Stimulated activated CD8-positive, alpha-beta memory T cell treated with anti-CD3 and anti-CD28 coated beads, Interleukin-15, amount 100 ng/mL, for 1 hour (primary cell): ENCODE measurements around the gene KCNMA1.
"Not testable (repeated sequence)": the region's sequence is repeated elsewhere in the genome, so short reads cannot be mapped to it uniquely, and the experiment has no call there.

Source experiments
- DNase-seq: peaks from one replicate; pipeline ENCODE4 v3.0.0-alpha.2; 2020; ENCODE audit warnings: low read depth

The KCNMA1 gene

DNA sequence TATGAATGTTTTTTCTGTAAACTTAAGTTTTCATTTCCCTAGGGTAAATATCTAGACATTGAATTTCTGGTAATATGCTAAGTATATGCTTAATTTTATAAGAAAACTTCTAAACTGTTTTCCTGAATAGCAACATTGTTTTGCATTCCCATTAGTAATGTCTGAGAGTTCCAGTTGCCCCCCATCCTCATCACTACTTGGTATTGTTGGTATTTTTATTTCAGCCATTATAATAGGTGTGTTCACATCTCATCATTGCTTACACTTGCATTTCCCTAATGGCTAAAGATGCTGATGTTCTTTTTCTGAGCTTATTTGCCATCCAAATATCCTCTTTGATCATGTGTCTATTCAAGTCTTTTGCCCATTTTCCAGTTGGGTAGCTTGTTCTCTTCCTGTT is 269.6 kb downstream of the KCNMA1 start:
- DNase-seq = no peak

DNA sequence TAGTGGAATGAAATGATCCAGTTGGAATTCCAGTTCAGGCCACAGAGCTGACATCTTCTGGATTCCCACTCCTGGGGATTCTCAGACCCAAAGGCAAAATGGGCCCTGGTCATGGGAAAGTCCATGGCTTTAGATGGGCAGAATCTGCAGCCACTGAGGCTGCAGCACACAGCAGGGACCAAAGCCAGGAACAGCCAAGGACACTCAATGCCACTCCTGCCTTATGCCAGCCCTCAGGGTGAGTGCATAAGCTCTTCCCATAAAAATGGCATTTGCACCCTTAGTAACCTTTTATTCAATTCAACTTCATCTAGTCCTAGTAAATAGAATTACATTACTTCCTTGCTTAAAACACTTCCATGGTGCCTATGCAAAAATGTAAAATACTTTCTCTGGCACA is 274.4 kb downstream of the KCNMA1 start:
- DNase-seq = no peak

DNA sequence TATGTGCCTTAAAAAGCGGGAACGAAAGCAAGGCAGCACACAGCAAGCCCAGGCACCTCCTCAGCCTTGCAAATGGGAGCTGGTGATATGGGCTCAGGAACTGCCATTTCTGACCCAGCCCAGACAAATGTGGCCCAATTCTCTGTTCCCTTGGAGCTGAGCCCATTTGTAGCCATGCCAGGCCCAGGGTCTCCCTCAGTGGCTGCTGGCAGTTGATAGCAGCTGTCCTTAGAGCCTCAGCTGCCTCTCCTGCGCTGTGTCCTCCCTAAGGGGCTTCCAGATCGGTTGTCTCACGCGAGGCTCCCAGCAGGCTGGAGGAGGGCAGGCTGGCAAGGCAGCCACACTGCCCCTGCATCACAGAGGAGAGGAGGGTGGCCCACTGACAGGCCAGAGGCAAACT is 275.8 kb downstream of the KCNMA1 start:
- DNase-seq = no peak

DNA sequence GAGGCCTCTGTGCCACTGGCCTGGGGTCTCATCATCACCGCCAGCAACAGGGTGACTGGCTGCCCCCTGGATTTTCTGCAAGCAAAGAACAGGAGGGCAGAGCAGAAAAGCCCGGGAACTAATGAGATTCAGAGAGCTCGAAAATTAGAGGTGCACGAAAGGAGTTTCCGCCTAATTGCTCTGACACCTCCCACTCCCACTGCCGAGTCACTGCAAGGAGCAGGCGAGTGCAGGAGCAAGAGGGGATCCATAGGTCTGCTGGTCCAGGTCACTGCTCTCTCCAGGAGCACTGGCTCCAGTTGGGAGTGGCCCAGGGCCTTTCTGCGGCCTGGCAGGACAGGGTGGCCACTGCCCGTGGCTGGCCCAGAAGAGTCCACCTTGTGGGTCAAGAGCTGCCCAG is 276.2 kb downstream of the KCNMA1 start:
- DNase-seq = no peak

DNA sequence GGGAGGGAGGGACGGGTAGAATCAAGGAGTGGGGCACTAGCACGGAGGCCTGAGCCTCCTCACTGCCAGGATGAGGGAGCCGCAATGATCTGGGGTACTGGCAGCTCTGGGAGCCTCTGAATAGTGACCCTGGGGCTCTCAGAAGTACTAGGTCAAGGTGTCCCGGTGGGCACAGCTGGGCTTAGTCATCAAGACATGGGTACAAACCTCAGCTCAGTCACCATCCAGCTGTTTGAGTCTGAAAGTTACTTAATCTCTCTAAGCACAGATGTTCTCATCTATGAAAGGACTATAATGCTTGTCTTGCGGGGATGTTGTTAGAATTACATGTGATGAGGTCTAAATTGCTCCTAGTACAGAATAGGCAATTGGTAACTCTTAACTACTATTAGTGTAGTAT is 276.8 kb downstream of the KCNMA1 start:
- DNase-seq = no peak

DNA sequence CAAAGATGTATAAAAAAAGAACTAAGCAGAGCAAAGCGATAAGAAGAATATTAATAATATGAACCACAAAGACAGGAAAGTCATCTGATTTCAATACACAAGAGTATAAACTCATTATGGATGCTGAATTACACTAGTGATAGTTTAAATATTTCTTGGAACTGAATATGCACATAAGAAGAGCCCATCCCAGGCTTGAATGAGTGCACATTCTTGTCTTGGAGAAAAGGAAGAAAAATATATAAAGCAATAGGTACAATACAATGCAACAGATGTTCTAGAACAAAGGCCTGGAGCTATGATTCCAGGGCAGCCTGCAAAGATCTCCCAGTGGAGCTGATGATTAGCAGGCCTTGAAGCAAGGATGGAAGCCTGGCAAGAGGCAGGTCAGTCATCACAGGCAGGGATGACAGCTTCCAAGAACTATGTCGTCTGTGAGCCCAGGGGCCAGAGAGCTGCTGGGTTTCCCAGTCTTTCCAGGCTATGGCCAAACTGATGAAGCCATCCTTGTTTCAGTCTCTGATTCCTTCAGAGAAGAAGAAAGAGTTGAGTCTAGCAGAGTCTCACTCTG is 277.6 kb downstream of the KCNMA1 start:
- no peak for DNase-seq

DNA sequence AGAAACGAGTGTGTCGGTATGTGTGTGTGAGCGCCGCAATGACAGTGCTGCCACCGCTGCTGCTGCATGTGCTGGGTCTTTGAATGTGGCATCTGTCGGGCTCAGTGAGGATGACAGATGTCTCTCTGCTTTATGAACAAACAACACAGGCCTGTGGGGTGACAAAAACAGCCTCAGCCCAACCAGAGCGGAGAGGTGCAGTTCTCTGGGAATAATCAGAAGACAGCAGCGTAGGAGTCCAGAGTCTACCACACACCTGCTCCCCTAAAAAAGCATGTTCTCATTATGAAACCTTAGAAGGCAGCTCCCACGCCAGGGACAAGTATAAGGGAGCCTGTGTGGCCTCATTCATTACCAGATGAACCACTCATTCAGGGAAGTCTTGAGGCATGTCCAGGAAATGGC is 278.3 kb downstream of the KCNMA1 start:
- no peak for DNase-seq

DNA sequence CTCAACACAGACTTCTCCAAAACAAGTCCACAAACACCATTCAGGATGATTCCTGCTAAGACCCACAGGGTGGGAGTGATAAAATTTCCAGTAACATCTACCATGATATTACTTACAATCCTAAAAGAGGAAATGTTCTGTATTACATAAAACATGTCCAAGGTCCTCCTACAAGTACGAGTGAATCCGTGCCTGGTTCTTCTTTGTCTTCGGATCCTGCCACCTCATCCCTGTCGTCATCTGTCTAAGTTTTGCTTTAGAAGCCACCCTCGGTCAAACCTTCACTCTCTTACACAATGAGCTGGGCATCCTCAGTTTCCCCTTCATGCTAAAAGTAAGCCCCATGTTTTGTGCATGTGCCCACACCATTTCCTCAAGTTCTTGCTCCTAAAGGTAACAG is 279.0 kb downstream of the KCNMA1 start:
- DNase-seq = no peak

DNA sequence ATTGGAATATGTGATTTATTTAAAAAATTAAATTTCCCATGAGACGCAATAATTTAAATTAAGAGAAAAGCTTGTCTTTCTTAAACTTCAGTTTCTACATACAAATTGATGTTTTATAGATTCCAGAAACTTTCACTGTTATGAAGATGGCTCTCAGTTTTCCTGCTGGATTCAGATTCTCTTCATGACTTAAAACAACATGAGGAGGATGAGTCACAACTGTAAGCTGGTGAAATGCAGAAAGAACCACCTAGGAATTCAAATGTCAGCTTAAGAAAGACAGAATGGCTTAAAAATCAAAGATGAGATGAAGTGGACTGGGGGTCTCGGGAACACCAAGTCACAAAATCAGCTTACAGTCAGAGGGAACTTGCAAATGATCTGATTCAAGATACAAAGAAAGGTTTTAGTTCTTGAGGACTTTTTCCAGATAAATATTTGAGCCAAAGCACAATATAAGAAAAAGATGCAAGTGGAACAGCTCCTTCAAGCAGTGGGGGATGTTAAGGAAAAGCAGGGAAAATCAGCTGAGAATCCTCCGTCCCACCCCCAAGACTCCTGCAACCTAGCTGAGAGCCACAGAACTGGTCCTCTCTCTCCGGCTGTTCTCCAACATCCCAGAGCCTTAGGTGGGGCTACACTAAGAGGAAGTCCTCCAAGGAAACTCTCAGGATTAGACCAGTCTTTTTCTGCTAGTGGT is 279.8 kb downstream of the KCNMA1 start:
- no peak for DNase-seq

DNA sequence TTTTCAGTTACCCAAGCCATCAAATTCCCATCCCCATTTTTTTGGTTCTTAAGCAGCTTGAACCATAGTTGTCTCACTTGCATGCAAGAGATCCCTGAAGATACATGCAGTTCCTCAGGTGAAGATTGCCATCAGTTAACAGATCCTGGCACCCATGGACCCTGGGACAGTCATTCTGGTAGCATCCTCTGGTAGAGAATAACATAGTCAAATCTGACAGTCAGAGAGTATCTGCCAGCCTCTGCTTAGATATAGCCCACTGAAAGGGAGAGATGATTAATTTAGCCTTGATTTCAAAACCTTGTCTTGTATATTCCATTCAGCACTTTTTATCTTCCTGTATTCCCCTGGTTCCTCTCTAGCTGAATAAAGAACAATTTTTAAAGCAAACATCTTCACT is 280.4 kb downstream of the KCNMA1 start:
- DNase-seq = no peak

DNA sequence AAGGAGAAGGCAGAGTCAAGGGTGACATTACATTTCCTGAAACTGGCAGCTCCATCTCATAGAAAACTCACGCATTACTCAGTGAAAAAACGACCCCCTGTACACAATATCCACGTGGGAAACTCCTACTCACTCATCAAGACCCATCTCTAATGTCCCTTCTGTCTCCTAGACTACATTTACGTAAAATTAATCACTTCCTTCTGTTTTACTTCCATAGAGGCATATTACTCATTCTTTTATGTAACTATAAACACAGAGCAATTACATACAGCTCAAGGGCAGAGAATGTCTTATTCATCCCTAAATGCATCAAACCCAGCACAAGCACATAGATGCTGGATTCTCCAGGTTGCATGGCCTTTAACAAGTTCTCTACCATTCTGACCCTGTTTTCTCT is 281.8 kb downstream of the KCNMA1 start:
- DNase-seq = no peak

DNA sequence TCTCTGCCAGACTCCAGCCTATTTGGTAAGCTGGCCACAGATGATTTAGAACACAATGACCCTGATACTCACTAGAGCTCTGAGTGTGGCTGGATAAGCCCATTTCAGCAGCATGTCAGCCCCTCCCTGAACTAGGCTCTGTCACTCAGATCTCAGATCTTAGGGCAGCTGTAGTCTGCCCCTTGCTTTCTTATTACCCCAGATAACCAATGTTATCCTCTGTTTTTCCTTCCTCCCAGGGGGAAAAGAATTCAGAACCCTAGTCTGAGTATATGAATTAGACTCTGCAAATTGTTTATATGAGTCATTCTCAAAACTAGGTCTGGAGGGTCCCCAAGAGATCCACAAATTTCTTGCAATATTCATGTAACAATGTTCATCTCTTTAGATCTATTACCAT is 286.2 kb downstream of the KCNMA1 start:
- no peak for DNase-seq

DNA sequence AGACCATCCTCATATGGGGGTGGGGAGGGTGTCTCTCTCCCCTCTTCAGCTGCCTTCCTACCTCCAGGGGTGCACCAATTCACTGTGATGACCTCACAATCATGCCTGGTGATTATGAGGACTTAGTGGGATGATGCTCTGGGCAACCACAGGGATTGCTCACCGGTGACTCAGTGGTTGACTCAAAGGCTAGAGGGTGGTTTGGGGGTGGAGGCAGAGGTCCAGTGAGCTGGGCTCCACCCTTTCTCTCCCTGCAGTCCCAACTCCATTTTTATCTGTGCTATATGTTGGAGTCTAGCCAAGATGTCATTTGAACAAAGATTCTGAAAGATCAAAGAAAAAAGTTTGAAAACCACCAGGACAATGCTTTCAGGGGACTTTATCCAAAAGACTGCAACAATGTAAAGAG is 286.9 kb downstream of the KCNMA1 start:
- no peak for DNase-seq

DNA sequence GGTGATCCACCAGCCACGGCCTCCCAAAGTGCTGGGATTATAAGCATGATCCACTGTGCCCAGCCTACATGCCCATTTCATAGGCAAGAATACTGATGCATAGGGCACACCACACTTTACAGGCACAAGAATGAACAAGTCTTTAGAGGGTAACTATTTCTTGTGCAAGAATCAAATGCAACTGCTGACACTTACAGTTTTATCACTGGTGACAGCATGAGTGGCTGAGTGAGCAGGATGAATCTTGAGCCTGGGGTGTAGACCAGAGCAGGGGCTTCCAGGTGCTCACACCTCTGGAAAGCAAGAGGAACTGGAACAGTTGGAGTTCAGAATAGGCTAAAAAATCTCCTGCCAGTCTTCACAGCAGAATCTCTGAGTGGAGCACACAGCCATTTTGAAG is 287.5 kb downstream of the KCNMA1 start:
- DNase-seq = no peak

DNA sequence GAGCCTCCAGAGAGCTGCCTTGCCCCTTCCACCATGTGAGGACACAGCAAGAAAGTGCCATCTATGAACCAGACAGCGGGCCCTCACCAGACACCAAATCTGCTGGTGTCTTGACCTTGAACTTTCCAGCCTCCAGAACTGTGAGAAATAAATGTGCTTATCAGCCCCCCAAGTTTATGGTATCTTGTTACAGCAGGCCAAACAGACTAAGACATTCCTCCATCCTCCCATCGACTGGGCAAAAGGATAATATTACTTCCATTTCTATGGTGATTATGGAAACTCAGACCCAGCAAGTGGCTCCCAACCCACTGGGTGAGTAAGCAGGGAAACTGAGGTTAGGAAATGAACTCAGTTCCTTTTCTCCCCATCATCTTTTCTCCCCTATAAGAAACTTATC is 288.4 kb downstream of the KCNMA1 start:
- no peak for DNase-seq

DNA sequence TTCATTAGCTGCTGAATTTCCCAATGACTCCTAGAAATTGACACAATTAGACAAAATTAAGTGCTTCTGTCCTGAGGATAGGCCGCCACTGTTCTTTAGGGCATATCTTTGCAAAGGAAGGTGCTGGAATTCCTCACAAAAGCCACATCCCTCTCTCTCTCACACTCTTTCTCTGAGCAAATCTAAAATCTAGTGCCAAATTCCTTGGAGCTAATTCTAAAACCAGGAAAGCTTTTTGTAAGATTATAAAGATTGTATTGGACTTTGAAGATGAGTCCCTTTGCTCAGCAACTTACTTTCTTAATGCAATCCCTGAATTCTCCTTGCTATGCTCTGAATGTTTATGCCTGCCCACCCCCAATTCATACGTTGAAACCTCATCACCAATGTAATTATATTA is 288.9 kb downstream of the KCNMA1 start:
- DNase-seq = no peak

DNA sequence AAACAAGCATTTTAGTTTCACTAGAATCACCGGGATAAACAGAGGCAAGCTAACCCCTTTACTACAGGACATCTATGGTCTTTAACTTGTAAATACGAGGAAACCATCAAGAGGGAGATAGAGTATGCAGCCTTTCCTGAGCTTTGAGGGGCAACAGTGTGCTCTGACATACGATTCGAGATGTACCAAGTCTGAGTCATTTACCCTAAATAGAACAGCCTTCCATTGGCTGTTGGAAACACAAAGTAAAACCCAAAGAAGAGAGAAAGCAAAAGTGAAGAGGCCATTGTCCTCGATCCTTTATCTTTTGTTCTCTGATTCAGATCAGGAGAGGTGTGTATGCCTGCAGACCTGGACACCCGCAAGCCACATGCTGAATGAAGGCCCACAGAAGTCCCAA is 289.5 kb downstream of the KCNMA1 start:
- DNase-seq = no peak

DNA sequence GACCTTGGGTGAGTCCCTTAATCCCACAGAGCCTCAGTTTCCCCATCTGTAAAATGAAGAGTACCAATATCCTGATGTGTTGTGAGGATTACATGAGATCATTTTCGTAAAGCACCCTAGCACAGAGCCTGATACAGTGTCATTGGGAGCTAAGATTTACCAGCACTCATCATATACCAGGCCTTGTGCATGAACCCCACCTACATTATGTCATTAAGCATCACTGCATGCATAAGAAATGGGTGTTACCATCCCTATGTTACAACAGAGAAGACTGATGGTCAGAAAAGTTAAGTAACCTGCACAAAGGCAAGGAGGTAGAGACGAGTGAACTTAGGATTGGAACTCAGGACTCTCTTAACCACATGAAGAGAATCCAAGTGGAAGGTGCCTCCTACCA is 290.6 kb downstream of the KCNMA1 start:
- no peak for DNase-seq

DNA sequence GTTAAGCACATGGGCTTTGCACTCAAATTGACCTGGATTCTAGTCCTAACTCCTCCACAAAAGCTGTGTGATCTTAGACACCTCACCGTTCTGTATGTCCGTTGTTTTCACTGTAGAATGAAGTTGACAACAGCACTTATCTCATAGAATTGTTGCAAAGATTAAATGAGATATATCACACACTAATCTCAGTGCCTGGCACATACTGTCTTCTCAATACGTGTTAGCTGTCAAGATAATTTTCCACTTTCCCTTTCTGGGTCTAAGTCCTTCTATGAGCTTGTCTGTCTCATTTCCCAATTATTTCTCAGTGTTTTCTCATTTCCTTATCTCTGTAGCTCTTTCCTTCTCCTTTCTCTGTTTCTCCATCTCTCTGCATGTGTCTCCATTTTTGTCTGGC is 296.6 kb downstream of the KCNMA1 start:
- no peak for DNase-seq

DNA sequence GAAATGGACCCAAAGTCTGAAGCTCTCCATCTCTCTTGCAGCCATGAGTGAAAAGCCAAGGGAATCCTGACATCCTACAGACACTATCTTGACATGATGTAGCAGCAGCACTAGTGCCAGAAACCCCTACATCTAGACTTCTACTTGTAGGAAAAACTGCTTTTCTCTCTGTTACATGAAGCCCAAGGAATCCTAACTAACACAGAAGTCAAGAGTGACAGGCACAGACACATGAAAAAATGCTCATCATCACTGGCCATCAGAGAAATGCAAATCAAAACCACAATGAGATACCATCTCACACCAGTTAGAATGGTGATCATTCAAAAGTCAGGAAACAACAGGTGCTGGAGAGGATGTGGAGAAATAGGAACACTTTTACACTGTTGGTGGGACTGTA is 297.7 kb downstream of the KCNMA1 start:
- not testable (repeated sequence) for DNase-seq

DNA sequence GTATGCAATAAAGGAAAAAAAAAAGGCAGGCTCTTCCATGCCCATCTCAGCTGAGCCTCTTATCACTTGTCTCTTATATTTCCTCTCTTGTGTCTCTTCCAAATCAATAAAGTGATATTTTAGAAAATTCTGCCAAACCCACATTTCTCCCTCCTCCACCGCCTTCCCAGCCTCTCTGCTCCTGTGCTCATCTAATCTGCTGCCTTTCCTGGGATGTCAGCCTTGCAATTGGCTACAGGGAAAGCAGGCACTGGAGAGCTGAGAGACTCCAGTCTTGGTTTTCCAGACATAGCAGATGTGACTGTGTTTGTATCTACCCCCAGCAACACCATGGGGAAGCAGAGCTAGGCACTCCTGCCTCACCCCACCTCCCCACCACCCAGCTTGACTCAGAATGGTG is 298.4 kb downstream of the KCNMA1 start:
- DNase-seq = no peak

DNA sequence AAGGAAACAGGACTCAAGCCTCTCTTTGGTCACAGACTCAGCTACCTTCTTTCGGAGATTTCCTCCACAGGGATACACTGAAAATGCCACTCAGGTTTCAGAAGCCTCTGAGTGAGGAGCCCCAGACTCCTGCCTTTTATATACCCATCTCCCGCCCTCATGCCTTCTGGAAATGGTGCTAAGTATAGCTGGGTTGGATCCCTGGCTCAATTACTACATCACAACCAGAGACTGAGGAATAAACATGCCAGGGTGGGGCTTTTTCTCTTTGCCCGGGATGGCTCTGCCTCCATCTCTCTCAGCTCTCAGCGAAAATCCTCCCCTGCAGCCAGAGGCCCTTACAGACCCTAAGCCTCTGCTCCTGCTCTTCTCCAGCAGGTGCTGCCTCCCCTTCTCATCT is 299.5 kb downstream of the KCNMA1 start:
- DNase-seq = no peak

DNA sequence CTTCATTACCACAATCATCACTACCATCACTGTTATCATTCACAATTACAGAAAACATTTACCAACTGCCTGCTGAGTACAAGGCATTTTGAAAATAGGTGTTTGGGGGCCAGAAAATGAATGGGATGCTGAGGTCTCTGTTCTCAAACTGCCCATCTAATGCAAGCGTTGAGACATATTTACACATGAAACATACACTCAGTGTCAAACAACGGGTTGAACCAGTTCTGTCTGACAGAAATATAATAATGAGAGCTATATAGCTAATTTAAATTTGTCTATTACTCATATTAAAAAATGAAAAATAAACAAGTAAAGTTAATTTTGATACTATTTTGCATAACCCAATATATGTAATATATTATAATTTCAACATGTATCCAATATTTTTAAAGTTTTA is 303.1 kb downstream of the KCNMA1 start:
- no peak for DNase-seq

DNA sequence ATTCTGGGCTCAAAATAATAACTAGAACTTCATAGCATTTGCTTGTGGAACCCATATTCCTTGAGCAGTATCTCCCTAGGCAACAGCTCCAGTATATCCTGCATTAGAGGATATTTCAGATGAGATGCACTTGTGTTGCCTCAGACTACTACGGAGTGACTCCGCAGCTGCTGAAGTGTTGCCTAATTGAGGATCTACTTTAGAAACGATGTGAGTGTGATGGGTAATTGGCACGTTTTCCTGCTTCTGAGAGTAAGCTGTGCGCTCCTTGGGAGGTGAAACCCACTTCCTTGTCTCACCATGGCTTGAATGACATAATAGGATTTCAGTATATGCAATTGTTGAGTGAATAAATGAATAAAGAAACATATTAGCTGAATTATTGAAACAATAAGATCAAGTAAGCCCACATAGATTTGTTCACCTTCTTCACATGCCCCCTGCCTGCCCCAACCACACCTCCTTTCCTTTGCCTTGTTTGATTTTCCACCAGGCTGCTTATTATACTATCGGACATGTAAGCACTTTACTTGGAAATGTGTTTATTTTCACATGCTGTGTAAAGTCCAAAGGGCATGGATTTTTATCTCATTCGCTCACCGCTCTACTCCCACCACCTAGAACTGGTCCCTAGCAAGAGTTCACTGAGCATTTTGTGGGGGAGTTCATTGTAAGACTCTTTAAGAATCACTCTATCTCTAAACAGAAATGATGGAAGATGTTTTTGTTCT is 303.8 kb downstream of the KCNMA1 start:
- no peak for DNase-seq
